HG02678 (cell line): ENCODE data around the gene CSMD2.
"Not testable (repeated sequence)": the region's sequence is repeated elsewhere in the genome, so short reads cannot be mapped to it uniquely, and the experiment has no call there.

ENCODE experiments used
- ATAC-seq: cut with Tn5 transposase; IDR thresholded peaks from one replicate; pipeline ENCODE4 v1.9.1; 2021; ENCODE audit warnings: mild to moderate bottlenecking, moderate library complexity; ENCODE audit not compliant: unreplicated experiment

Gene CSMD2

DNA sequence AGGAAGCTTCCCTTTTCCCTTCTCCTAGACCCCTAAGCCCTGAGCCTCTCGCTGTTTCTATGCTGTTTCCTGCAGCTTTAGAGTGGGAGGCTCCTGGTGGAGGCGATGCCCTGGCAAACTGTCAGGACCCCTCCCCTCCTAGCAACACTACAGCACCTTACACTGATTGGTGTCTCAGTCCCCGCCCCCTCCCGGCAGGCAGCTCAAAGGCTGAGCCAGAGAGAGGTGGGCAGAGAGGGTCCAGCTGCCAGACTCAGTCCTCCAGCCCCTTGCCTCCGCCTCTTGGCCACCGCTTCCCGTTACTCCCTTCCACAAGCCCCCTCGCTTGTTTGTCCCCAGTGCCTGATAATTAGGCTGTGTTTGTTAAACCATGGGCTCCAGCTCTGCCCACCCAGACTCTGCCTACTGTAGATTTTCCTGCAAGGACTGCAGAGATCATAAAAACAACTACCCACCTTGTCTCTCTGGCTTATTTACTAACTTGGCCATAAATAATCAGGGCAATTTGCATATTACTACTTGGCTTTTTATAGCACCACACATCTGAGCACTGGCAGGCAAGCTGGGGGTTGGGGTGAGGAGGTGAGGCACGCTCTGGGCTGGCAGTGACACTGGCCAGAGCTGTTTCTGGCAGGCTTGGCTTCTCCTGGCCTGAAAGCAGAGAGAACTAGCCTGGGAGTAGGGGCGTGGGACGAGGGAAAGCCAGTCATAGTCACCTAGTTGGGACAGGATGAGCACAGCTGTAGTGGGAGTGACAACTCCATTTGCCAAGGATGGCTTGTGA is 107.5 kb downstream of the CSMD2 start:
- ATAC-seq, result no peak

DNA sequence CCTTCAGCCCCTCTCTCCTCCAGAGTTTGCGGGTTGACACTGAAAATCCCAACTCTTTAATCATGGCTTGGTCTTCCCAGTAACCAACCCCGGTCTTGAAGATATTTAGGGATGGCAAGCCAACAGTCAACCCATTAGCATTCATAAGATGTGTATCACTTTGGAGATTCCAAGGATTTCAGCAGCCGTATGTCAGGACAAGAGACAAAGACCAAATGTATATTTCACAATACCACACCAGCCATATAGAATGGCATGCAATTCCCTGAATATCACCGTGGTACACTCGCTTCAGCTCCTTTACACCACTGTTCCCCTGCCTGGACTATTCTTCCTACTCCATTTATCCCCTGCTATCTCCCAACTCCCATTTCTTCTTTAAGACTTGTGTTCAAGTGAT is 109.2 kb downstream of the CSMD2 start:
- no peak for ATAC-seq

DNA sequence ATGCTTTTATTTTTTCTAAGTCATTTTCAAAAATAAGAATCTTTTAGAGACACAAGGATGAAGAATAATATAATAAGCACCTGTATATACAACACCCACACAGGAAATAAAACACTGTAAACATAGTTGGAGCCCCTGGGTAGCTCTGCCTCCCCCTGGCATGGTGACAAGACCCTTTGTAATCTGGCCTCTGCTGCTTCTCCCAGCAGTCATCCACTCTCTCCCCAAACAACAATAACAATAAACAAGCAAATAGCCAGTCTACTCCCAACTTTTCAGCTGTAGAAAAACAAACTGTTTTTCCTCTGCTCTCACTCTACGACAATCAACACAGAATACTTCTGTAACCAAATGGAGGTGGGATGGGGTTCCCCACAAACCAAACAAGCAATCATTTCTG is 110.1 kb downstream of the CSMD2 start:
- ATAC-seq, result no peak

GRCh38 chr1:34053660-34054059 is 111.4 kb downstream of the CSMD2 start:
- ATAC-seq, result no peak

- ATAC-seq, result no peak
Measured at GRCh38 chr1:34052565-34052964, 112.5 kb downstream of the CSMD2 start.

GRCh38 chr1:34050709-34051485 is 114.1 kb downstream of the CSMD2 start:
- ATAC-seq, result no peak

- ATAC-seq, result no peak
Measured at GRCh38 chr1:34049994-34050393, 115.0 kb downstream of the CSMD2 start.

DNA sequence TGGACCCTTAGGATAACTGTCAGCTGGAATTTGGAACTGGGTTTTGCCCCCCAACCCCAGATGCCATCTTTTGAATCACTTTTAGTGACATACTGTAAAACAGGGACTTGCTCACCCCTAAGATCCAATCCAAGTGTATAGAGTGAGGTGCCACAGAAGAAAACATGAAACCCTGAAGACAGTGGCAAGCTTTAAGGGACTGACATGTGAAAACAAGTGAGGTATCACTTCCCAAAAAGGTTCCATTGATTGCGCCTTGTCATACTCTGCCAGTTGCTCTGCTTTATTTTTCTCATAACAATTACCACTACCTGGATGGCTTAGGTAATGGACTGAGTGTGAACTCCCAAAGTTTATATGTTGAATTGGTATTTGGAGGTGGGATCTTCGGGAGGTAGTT is 115.6 kb downstream of the CSMD2 start:
- ATAC-seq, result no peak

DNA sequence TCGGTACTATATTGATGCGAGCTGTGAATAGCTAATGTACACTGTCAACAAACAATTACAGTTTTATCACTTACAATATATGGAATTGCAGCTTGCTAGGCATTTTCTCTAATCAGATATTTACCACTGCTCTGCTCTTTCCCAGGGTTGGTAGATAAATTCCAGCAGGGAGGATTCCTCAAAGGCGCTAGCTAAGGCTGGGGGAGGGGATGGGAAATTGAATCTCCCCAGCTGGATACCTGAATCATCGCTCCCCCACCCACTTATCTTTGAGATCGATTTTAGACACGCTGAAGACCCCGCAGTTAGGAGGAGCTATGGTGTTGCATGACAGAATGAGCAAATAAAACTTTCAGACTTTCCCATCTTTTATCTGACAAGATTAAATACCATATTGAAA is 127.2 kb downstream of the CSMD2 start:
- ATAC-seq, result no peak

GRCh38 chr1:34037109-34037508 is 127.9 kb downstream of the CSMD2 start:
- ATAC-seq, result no peak

GRCh38 chr1:34034036-34034435 is 131.0 kb downstream of the CSMD2 start:
- no peak for ATAC-seq

DNA sequence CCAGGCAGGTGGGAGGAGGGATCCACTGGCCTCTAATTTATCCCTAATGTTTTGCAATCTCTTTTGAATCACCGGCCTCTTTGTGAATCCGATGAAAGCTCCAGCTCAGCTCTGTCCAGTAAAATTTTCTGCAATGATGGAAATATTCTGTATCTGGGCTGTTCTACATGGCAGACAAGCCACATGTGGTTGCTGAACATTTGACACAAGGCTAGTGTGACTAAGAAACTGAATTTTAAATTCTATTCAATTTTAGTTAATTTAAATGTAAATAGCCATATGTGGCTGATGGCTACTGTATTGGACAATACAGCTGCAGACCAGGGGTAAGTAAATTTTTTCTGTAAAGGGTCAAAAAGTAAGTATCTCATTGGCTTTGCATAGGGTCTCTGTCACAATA is 135.1 kb downstream of the CSMD2 start:
- ATAC-seq, result no peak

GRCh38 chr1:34029515-34029914 is 135.5 kb downstream of the CSMD2 start:
- ATAC-seq, result no peak

DNA sequence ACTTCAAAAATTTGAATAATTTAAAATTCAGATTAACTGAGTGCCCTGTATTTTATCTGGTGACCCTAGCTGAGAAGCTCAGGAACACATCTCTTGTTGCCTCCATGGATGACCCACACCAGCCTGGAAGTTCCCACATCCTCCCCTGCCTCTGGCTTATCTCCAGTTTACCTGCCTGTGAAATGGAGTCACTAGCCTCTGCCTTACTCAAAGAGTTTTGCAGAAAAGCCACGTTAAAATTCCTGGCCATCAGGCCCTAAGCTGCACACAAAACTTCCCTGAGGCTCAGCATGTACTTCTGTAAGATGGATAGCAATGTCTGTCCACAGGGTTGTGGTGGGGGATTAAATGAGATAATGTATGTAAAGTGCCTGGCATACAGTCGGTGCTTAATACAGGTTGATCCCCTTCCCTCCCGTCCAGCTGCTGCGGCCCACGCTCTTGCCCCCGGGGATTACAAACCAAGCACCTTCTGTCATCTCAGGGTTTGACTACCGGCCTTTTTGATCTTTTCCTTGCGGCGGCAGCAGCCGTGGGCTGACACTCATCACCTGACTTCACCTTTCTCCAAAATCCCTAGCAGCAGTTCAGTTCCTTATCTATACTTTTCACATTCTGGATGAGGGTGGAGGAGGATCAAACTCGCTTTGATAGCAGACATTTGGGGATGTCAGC is 136.5 kb downstream of the CSMD2 start:
- ATAC-seq, result no peak

DNA sequence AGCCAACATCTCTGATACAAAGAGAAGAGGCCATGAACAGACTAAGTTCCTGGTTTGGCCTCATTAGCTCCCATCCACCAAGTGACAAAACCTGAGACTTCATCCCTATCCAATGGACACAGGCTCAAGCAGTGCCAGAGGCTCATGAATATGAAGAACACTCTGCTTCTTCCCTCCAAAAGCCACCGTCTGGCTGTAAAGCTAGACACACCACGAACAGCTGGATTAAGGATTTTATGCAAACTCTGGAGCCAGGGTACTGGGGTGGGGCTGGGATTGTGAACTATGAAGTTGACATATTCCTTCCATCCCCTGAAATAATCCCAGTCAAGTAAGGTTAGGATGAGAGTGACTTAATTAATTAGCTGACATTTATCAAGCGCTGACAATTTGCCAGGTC is 139.4 kb downstream of the CSMD2 start:
- no peak for ATAC-seq

- no peak for ATAC-seq
Measured at GRCh38 chr1:34024485-34024884, 140.5 kb downstream of the CSMD2 start.

DNA sequence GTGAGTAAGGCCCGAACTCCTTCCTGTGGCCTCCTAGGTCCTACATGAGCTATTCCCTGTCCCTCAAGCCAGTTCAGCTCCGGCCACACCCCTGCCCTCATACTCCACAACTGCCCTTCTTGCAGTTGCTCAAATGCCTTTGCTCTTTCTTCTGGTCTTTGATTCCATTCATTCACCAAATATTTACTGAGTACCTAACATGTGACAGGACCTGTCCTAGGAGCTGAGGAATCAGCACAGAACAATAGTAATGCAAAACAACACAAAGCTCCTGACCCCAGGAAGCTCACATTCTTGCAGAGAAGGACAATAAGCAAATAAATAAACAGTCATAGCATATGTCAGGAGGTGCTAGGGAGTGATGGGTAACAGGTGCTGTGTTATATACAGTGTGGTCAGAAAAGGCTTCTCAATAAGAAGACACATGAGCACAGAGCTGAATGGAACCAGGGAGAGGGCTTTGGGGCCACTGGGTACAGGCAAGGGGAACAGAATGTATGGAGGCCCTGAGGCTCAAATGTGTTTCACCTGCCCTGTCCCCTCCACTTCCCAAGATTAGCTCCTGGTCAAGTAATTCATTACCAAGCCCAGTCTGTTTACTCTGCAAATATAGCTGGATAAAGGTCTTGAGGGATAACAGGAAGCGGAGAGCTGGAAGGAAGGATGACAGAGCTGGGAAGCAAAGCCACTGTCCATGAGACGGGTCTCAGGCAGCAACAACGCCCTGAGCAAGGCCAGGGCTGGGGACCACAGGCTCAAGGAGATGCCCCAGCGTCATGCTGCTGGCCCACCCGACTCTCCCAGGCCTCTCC is 145.1 kb downstream of the CSMD2 start:
- ATAC-seq, result no peak

DNA sequence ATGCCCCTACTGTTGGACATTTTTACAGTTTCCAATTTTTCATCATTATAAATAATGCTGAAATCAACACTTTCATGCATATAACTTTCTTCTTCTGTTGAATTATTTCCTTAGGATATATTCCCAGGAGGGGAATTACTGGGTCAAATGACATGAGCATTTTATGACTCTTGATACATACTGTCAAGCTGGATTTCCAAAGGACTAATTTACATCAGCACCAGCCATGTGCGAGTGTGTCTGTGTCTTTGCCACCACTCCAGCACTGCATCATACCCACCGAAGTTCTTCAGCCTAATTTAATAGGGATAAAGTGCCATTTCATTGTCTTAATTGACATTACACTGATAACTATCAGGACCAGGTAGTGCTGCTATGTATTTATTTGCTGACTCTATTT is 146.7 kb downstream of the CSMD2 start:
- ATAC-seq, result no peak

GRCh38 chr1:34016281-34016680 is 148.7 kb downstream of the CSMD2 start:
- ATAC-seq, result not testable (repeated sequence)

- ATAC-seq, result no peak
Measured at GRCh38 chr1:34013958-34014737, 150.9 kb downstream of the CSMD2 start.
